ENCODE measurements around the gene ZPBP2. TPM values are rescaled to one million over a fixed set of nuclear protein-coding genes. Genes with fewer than 3 reads are reported as not detected.
A peak's percentile ranks its signal among the peaks of the same experiment; 100 is the strongest.

ZPBP2 gene
- total RNA-seq (2021) = not detected in 3 replicates
- percentile 5 among the genes with signal in this experiment for Bru-seq, nascent RNA
- long read RNA-seq, experiment 1 = 0 reads
- long read RNA-seq, experiment 2 = 0 reads
- long read RNA-seq, experiment 3 = 0 reads

- DNase-seq (ENCODE audit: low spot score) (no peak), ATAC-seq (no peak)
- ChIA-PET CTCF (no interaction called here), POLR2A (interaction anchor here (1.4 kb wide), 1 partner anchor 112 kb away, joined by 3 read pairs; no protein-coding TSS in a partner anchor)
- no peak within 1 kb of the TSS for H3K4me3 Mint-ChIP-seq
- H3K4me1 Mint-ChIP-seq = peaks cover 9% of the 10 kb centered on the region
- TF ChIP-seq IRF1 (CRISPR knock-in tag; IDR thresholded peaks at IDR 0.05) (no peak), RELA (CRISPR knock-in tag; IDR thresholded peaks at IDR 0.05; ENCODE audit: borderline replicate concordance) (peak; percentile 35; the same call in 1 of the 2 replicates)
- H3K9me3 Mint-ChIP-seq = no peaks in the 10 kb centered on the region
- H3K27me3 Mint-ChIP-seq (ENCODE audit: low read depth) = peaks cover 64% of the 10 kb centered on the region
- H3K36me3 Mint-ChIP-seq = peaks cover 3% of the 10 kb centered on the region; the same call in 1 of the 2 replicates
- H3K27ac Mint-ChIP-seq = no peak within 1 kb of the TSS
Observed at GRCh38 chr17:39867880-39868553, at the start of gene ZPBP2. ZPBP2 (plus strand) TSS chr17:39868202; CDS start chr17:39868355, 153 bp downstream.

- H3K36me3 Mint-ChIP-seq = peaks cover 9% of the 10 kb centered on the region
- DNase-seq (ENCODE audit: low spot score) (no peak), ATAC-seq (no peak)
- peaks cover 9% of the 10 kb centered on the region; the same call in 1 of the 2 replicates for H3K4me1 Mint-ChIP-seq
- peaks cover 8% of the 10 kb centered on the region for H3K27me3 Mint-ChIP-seq (ENCODE audit: low read depth)
- CTCF ChIA-PET = interaction anchor here (1.4 kb wide), 1 partner anchor 17 kb away, joined by 8 read pairs; no protein-coding TSS in a partner anchor
- no peak overlapping the region for H3K4me3 Mint-ChIP-seq
- TF ChIP-seq E2F4 (CRISPR knock-in tag; IDR thresholded peaks at IDR 0.05; ENCODE audit: borderline replicate concordance, low read depth) = no peak
- TF ChIP-seq NR2C2 (CRISPR knock-in tag; IDR thresholded peaks at IDR 0.05) = no peak
- no peak for TF ChIP-seq TEAD1 (CRISPR knock-in tag; IDR thresholded peaks at IDR 0.05)
- no peak for TF ChIP-seq TCF7 (CRISPR knock-in tag; IDR thresholded peaks at IDR 0.05; ENCODE audit: low read depth)
- no peak for TF ChIP-seq JUN (CRISPR knock-in tag; IDR thresholded peaks at IDR 0.05)
- no peak for TF ChIP-seq CTCF (IDR thresholded peaks at IDR 0.05)
- no peak for TF ChIP-seq IRF2 (CRISPR knock-in tag; IDR thresholded peaks at IDR 0.05; ENCODE audit: borderline replicate concordance, low read depth)
- TF ChIP-seq CREM (CRISPR knock-in tag; IDR thresholded peaks at IDR 0.05) = no peak
- TF ChIP-seq CREB1 (CRISPR knock-in tag; IDR thresholded peaks at IDR 0.05) = no peak
- TF ChIP-seq ZNF425 (CRISPR knock-in tag; conservative IDR thresholded peaks at IDR 0.05) = no peak
- no peak for TF ChIP-seq ZBTB43 (CRISPR knock-in tag; IDR thresholded peaks at IDR 0.05)
- TF ChIP-seq PRDM15 (CRISPR knock-in tag; IDR thresholded peaks at IDR 0.05) = no peak
- TF ChIP-seq ARID4B (CRISPR knock-in tag; IDR thresholded peaks at IDR 0.05; ENCODE audit: borderline replicate concordance) = no peak
- POLR2A ChIA-PET = no interaction called here
- H3K9me3 Mint-ChIP-seq = peaks cover 20% of the 10 kb centered on the region
- no peak overlapping the region for H3K27ac Mint-ChIP-seq
Observed at GRCh38 chr17:39818358-39819000, 49.5 kb upstream of the ZPBP2 start.
